Upper lobe of left lung (tissue), 4 donors: ENCODE data around the gene ELOVL5.
"Not testable (repeated sequence)": the region's sequence is repeated elsewhere in the genome, so short reads cannot be mapped to it uniquely, and the experiment has no call there.

Source experiments
- CTCF ChIP-seq, 6 experiments: fragments of 450-650 bp in 4 of 6; fragments of 200-600 bp in 2 of 6; sonication (generic) in 2 of 6; IDR thresholded peaks; one replicate each; pipeline ENCODE4 v1.5.1; 2016 to 2019; ENCODE audit warnings: antibody characterized with exemption in 6 of 6
- EP300 ChIP-seq, 4 donors: sonication (generic); formaldehyde crosslinking; IDR thresholded peaks; one replicate each; pipeline ENCODE4 v1.5.1; 2017; ENCODE audit warnings: antibody characterized with exemption in 4 of 4, control low read depth in 2 of 4

DNA sequence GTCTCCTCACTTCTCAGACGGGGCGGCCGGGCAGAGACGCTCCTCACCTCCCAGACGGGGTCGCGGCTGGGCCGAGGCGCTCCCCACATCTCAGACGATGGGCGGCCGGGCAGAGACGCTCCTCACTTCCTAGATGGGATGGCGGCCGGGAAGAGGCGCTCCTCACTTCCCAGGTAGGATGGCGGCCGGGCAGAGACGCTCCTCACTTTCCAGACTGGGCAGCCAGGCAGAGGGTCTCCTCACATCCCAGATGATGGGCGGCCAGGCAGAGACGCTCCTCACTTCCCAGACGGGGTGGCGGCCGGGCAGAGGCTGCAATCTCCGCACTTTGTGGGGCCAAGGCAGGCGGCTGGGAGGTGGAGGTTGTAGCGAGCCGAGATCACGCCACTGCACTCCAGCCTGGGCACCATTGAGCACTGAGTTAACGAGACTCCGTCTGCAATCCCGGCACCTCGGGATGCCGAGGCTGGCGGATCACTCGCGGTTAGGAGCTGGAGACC, 43.2 kb downstream of the ELOVL5 start:
- TF ChIP-seq CTCF, EP300 (IDR thresholded peaks at IDR 0.05): not testable (repeated sequence)
